Heart left ventricle (tissue), 13 donors: ENCODE measurements around the gene CABLES1.

Experiments
- CTCF ChIP-seq, 12 donors: fragments of 200-600 bp; sonication (generic) in 4 of 12; IDR thresholded peaks; one replicate each; pipeline versions ENCODE4 v1.5.0 to v1.8.0; 2018 to 2022; ENCODE audit warnings: antibody characterized with exemption in 12 of 12, mild to moderate bottlenecking in 5 of 12
- POLR2A ChIP-seq, 2 donors: fragments of 450-650 bp; IDR thresholded peaks; one replicate each; pipeline ENCODE4 v1.6.1; 2017; ENCODE audit warnings: antibody characterized with exemption in 2 of 2, mild to moderate bottlenecking in 2 of 2, moderate library complexity in 2 of 2
- donor health status: ischemic (EF 13 %, LVEDD 7.1; RV severe dilation, severe dysfunction).
- donor health status: DM: no; HTN: yes; CAD: no.
- donor health status: DM: no; HTN: no; CAD: no.
- donor health status: ischemic (EF 25% LVEDD 6.9; RV normal size, moderate dysfunction).
- donor health status: ischemic (EF 25% LVEDD 5.7; RV mildly dilated, moderate dysfunction).
- donor health status: ischemic (EF 35%, LVEDD 5.7; RV mildly dilated, moderate dysfunction).
- donor health status: nonischemic (EF 11% LVEDD 7.7; RV severe dilation, severe dysfunction).
- donor health status: DM: yes; HTN: yes; CAD: no.
- donor health status: PGD.
- donor health status: ischemic (EF 29% LVEDD 5.4; RV normal size, mild dysfunction).
- donor health status: nonischemic (EF 23%, LVEDD 6.1; RV moderate dilation, normal function).

GRCh38 chr18:23237524-23238151, 102.4 kb downstream of the CABLES1 start:
- TF ChIP-seq CTCF (IDR thresholded peaks at IDR 0.05) (peak in 8 of 12 donors; percentile 7 to 50 (median 26)), POLR2A (IDR thresholded peaks at IDR 0.05) (no peak)
